Dendritic cell treated with granulocyte-macrophage colony-stimulating factor and Interleukin-4, amounts not matched to agents 40 ng/mL and 50 ng/mL, for 4 days (primary cell): Measurements from ENCODE around the gene AMIGO2.
"Not testable (repeated sequence)": the region's sequence is repeated elsewhere in the genome, so short reads cannot be mapped to it uniquely, and the experiment has no call there.

Experiments used
- H3K27ac Mint-ChIP-seq: one replicate; pipeline ENCODE4 v1.8.0; 2022; ENCODE audit warnings: mild to moderate bottlenecking, mixed read lengths
- H3K27me3 Mint-ChIP-seq: one replicate; pipeline ENCODE4 v1.8.0; 2022; ENCODE audit warnings: mild to moderate bottlenecking, mixed read lengths
- H3K36me3 Mint-ChIP-seq: one replicate; pipeline ENCODE4 v1.8.0; 2022; ENCODE audit warnings: low read depth, mixed read lengths
- H3K4me1 Mint-ChIP-seq: one replicate; pipeline ENCODE4 v1.8.0; 2022; ENCODE audit warnings: low read depth, mixed read lengths
- H3K4me3 Mint-ChIP-seq: one replicate; pipeline ENCODE4 v1.8.0; 2022; ENCODE audit warnings: mild to moderate bottlenecking, moderate library complexity, mixed read lengths
- H3K9me3 Mint-ChIP-seq: one replicate; pipeline ENCODE4 v1.8.0; 2022; ENCODE audit warnings: mixed read lengths
- intact Hi-C: fragments of 100-400 bp; cut with micrococcal nuclease; formaldehyde crosslinking; loops from one replicate; pipeline ENCODE4 v1.15.0; 2022

Gene AMIGO2, protein sequence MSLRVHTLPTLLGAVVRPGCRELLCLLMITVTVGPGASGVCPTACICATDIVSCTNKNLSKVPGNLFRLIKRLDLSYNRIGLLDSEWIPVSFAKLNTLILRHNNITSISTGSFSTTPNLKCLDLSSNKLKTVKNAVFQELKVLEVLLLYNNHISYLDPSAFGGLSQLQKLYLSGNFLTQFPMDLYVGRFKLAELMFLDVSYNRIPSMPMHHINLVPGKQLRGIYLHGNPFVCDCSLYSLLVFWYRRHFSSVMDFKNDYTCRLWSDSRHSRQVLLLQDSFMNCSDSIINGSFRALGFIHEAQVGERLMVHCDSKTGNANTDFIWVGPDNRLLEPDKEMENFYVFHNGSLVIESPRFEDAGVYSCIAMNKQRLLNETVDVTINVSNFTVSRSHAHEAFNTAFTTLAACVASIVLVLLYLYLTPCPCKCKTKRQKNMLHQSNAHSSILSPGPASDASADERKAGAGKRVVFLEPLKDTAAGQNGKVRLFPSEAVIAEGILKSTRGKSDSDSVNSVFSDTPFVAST

GRCh38 chr12:47079468-47079980 lies at the start of gene AMIGO2, which contains the start of gene PCED1B:
AMIGO2 (minus strand) TSS chr12:47079959; CDS start chr12:47079002, 957 bp downstream.
PCED1B (plus strand) TSS chr12:47079621; CDS start chr12:47235064, 155,443 bp downstream.
- intact Hi-C loops: no loop called here
- no peaks in the 10 kb centered on the region for H3K36me3 Mint-ChIP-seq
- H3K9me3 Mint-ChIP-seq: no peaks in the 10 kb centered on the region
- H3K4me1 Mint-ChIP-seq: peaks cover 44% of the 10 kb centered on the region
- H3K27ac Mint-ChIP-seq: peak within 1 kb of the TSS; percentile 82
- peak within 1 kb of the TSS; percentile 89 for H3K4me3 Mint-ChIP-seq
- peaks cover 18% of the 10 kb centered on the region for H3K27me3 Mint-ChIP-seq

- Mint-ChIP-seq H3K27ac (no peak overlapping the region), H3K27me3 (no peaks in the 10 kb centered on the region), H3K4me3 (no peak overlapping the region), H3K36me3 (no peaks in the 10 kb centered on the region), H3K4me1 (peaks cover 3% of the 10 kb centered on the region), H3K9me3 (no peaks in the 10 kb centered on the region)
- intact Hi-C loops: no loop called here
These were observed 46.5 kb upstream of the AMIGO2 start for GRCh38 chr12:47126246-47126645.

- intact Hi-C loops: no loop called here
- H3K4me1 Mint-ChIP-seq: no peaks in the 10 kb centered on the region
- H3K36me3 Mint-ChIP-seq: no peaks in the 10 kb centered on the region
- H3K4me3 Mint-ChIP-seq: no peak overlapping the region
- no peaks in the 10 kb centered on the region for H3K9me3 Mint-ChIP-seq
- H3K27ac Mint-ChIP-seq: no peak overlapping the region
- H3K27me3 Mint-ChIP-seq: no peaks in the 10 kb centered on the region
These were observed 44.7 kb upstream of the AMIGO2 start for GRCh38 chr12:47124451-47124850.

- no peaks in the 10 kb centered on the region for H3K4me1 Mint-ChIP-seq
- H3K27me3 Mint-ChIP-seq: no peaks in the 10 kb centered on the region
- no peaks in the 10 kb centered on the region for H3K36me3 Mint-ChIP-seq
- H3K4me3 Mint-ChIP-seq: no peak overlapping the region
- intact Hi-C loops: no loop called here
- no peaks in the 10 kb centered on the region for H3K9me3 Mint-ChIP-seq
- no peak overlapping the region for H3K27ac Mint-ChIP-seq
These were observed 44.0 kb upstream of the AMIGO2 start for GRCh38 chr12:47123730-47124129.

GRCh38 chr12:47122602-47123001 lies 42.8 kb upstream of the AMIGO2 start:
- no peak overlapping the region for H3K4me3 Mint-ChIP-seq
- H3K27ac Mint-ChIP-seq: no peak overlapping the region
- no peaks in the 10 kb centered on the region for H3K27me3 Mint-ChIP-seq
- intact Hi-C loops: no loop called here
- H3K9me3 Mint-ChIP-seq: no peaks in the 10 kb centered on the region
- H3K36me3 Mint-ChIP-seq: no peaks in the 10 kb centered on the region
- no peaks in the 10 kb centered on the region for H3K4me1 Mint-ChIP-seq

- H3K27ac Mint-ChIP-seq: no peak overlapping the region
- no peaks in the 10 kb centered on the region for H3K4me1 Mint-ChIP-seq
- intact Hi-C loops: no loop called here
- no peaks in the 10 kb centered on the region for H3K9me3 Mint-ChIP-seq
- no peak overlapping the region for H3K4me3 Mint-ChIP-seq
- H3K36me3 Mint-ChIP-seq: no peaks in the 10 kb centered on the region
- no peaks in the 10 kb centered on the region for H3K27me3 Mint-ChIP-seq
These were observed 41.4 kb upstream of the AMIGO2 start for GRCh38 chr12:47121146-47121545.

GRCh38 chr12:47120736-47121135 lies 41.0 kb upstream of the AMIGO2 start:
- no peak overlapping the region for H3K4me3 Mint-ChIP-seq
- no peaks in the 10 kb centered on the region for H3K36me3 Mint-ChIP-seq
- no peaks in the 10 kb centered on the region for H3K4me1 Mint-ChIP-seq
- H3K9me3 Mint-ChIP-seq: no peaks in the 10 kb centered on the region
- intact Hi-C loops: no loop called here
- H3K27ac Mint-ChIP-seq: no peak overlapping the region
- H3K27me3 Mint-ChIP-seq: no peaks in the 10 kb centered on the region

- H3K4me1 Mint-ChIP-seq, H3K36me3 Mint-ChIP-seq, intact Hi-C loops: not testable (repeated sequence)
These were observed 37.5 kb upstream of the AMIGO2 start for GRCh38 chr12:47117305-47117704.

GRCh38 chr12:47114481-47114892 lies 34.7 kb upstream of the AMIGO2 start:
- H3K27me3 Mint-ChIP-seq: no peaks in the 10 kb centered on the region
- no peak overlapping the region for H3K27ac Mint-ChIP-seq
- H3K4me1 Mint-ChIP-seq: no peaks in the 10 kb centered on the region
- H3K36me3 Mint-ChIP-seq: no peaks in the 10 kb centered on the region
- H3K9me3 Mint-ChIP-seq: no peaks in the 10 kb centered on the region
- H3K4me3 Mint-ChIP-seq: no peak overlapping the region
- intact Hi-C loops: no loop called here

More at GRCh38 chr12:47117305-47117704, 37.5 kb upstream of the AMIGO2 start:
- not testable (repeated sequence) for H3K27ac Mint-ChIP-seq, H3K9me3 Mint-ChIP-seq, H3K27me3 Mint-ChIP-seq, H3K4me3 Mint-ChIP-seq

- no peaks in the 10 kb centered on the region for H3K27me3 Mint-ChIP-seq
- intact Hi-C loops: no loop called here
- H3K4me1 Mint-ChIP-seq: no peaks in the 10 kb centered on the region
- no peak overlapping the region for H3K27ac Mint-ChIP-seq
- no peaks in the 10 kb centered on the region for H3K9me3 Mint-ChIP-seq
- no peak overlapping the region for H3K4me3 Mint-ChIP-seq
- H3K36me3 Mint-ChIP-seq: no peaks in the 10 kb centered on the region
These were observed 32.9 kb upstream of the AMIGO2 start for GRCh38 chr12:47112679-47113078.

DNA sequence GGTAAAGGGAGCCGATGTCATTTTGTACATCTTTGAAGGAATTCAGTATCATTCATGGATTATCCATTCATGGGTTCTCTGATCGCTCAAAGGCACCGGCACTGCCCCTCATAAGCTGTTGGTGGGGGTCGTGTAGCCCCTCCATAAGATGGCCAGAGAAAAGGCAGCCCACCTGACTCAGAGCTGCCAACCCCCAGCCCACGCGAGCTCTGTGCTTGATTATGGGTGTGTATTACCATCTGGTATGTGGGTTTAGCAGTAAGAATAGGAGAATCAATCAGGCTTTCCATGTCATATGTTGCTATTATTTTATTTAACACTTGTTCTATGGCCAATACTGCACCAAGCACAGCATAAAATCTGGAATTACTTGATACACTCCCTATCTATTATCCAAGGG lies 32.1 kb upstream of the AMIGO2 start:
- intact Hi-C loops: no loop called here
- no peak overlapping the region for H3K27ac Mint-ChIP-seq
- H3K4me3 Mint-ChIP-seq: no peak overlapping the region
- no peaks in the 10 kb centered on the region for H3K36me3 Mint-ChIP-seq
- no peaks in the 10 kb centered on the region for H3K27me3 Mint-ChIP-seq
- no peaks in the 10 kb centered on the region for H3K9me3 Mint-ChIP-seq
- no peaks in the 10 kb centered on the region for H3K4me1 Mint-ChIP-seq

GRCh38 chr12:47111392-47111778 lies 31.6 kb upstream of the AMIGO2 start:
- Mint-ChIP-seq H3K4me1 (no peaks in the 10 kb centered on the region), H3K4me3 (no peak overlapping the region), H3K9me3 (no peaks in the 10 kb centered on the region), H3K27ac (no peak overlapping the region), H3K27me3 (no peaks in the 10 kb centered on the region), H3K36me3 (no peaks in the 10 kb centered on the region)
- intact Hi-C loops: no loop called here

- Mint-ChIP-seq H3K4me3 (no peak overlapping the region), H3K27ac (no peak overlapping the region), H3K9me3 (no peaks in the 10 kb centered on the region), H3K36me3 (no peaks in the 10 kb centered on the region), H3K27me3 (no peaks in the 10 kb centered on the region), H3K4me1 (no peaks in the 10 kb centered on the region)
- intact Hi-C loops: no loop called here
These were observed 31.1 kb upstream of the AMIGO2 start for GRCh38 chr12:47110718-47111391.

DNA sequence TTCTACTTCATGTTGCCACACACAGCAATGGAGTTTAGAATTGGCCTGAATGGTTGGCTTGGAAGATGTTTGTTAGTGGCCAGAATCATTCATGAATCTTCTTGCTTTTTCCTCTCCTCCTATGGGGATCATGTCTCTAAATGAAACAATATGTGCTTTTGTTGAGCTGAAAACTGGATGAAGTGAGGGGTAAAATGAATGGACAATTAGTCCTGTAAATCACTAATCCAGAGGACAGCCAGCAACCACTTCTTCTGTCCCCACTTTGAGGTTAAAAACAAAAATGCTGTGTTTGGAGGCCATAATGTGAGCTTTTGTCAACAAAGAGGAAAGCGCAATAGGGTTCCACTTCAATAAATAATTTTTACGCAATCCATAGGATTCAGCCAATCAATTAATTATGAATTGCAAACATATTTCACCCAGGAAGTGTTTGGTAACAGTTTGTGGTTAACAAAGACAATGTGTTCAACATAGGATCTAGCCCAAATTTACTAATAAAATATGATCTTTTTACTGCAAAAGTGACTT lies 30.3 kb upstream of the AMIGO2 start:
- Mint-ChIP-seq H3K36me3 (no peaks in the 10 kb centered on the region), H3K9me3 (no peaks in the 10 kb centered on the region), H3K27me3 (no peaks in the 10 kb centered on the region), H3K4me3 (no peak overlapping the region), H3K27ac (no peak overlapping the region), H3K4me1 (no peaks in the 10 kb centered on the region)
- intact Hi-C loops: no loop called here
